RKO (cell line): ENCODE measurements around the gene MCU.
"Not testable (repeated sequence)": the region's sequence is repeated elsewhere in the genome, so short reads cannot be mapped to it uniquely, and the experiment has no call there.

Experiments
- DNase-seq: peaks from one replicate; pipeline ENCODE4 v3.0.0-alpha.2; 2016; ENCODE audit warnings: low spot score

MCU gene

GRCh38 chr10:72687035-72687434 is 4.9 kb upstream of the MCU start:
- DNase-seq, result no peak

DNA sequence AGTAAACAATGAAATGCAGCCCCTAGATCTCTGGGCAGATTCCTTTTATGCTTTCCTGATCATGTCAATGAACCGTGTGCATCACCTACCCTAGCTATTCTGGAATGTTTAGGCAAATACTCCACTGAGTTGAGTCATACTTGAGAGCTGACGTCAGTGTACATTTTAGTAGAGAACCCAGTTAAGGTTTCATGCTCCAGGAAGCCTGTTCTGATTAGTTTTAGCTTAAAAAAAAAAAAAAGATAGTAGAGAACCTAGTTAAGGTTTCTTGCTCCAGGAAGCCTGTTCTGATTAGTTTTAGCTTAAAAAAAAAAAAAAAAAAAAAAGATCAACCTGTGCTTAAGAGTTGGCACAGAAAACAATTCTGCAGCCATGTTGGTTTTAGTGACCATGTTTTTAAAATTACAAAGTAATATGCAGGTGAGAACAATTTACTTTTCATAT is 3.7 kb upstream of the MCU start:
- DNase-seq, result peak; percentile 76

DNA sequence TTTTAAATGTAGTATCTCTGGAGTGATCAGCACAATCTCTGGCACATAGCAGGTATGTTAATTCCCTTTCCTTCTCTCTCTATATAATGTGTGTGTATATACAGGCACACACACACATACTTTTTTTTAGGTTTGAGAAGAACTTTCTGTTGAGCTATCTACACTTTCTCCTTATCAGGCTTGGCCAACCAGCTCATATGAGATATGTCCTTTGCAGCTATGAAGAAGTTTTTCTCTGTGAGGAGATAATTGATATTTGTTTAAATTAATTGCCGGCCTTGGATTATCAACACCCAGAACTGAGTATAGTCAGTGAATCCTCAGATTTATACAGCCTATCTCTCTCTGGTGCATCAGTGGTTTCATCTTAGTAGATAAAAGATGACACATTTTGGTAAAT is 2.3 kb upstream of the MCU start:
- DNase-seq, result no peak

GRCh38 chr10:72690071-72690755 is 1.7 kb upstream of the MCU start:
- DNase-seq, result no peak

DNA sequence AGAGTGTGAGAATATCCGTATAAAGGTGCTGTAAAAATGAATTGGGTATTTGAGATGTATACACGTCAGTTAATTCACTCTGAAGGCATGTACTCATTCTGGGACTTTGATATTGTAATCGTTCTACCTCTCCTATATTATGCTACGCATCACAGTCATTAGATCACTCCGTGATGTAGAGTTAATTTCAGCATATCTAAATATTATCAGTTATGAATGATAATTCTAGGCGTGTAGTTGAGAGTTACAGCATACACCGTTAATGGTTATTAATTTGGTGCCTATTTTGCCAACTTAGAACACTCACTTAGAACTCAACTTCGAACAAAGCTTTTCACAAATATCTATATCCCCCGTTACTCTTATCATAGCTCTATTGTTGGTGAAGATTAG is 477 bp upstream of the MCU start:
- DNase-seq, result no peak

DNA sequence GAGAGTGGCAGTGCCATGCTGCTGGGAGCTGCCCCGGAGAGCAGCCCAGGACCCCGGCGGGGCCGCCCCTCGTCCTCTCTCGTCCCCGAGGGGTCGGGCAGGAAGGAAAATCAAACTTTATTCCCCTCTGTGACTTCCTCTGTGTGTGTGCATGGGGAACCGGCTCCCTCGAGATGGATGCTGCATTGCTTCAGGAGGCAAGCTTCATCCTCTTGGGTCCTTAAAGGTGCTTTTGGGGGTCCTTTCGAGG is 726 bp downstream of the MCU start:
- DNase-seq, result no peak

- peak; percentile 31 for DNase-seq
Measured at GRCh38 chr10:72692994-72693781, 1.2 kb downstream of the MCU start.

GRCh38 chr10:72694476-72695369 is 2.8 kb downstream of the MCU start:
- peak; percentile 69 for DNase-seq

- DNase-seq, result no peak
Measured at GRCh38 chr10:72695496-72695895, 3.6 kb downstream of the MCU start.

DNA sequence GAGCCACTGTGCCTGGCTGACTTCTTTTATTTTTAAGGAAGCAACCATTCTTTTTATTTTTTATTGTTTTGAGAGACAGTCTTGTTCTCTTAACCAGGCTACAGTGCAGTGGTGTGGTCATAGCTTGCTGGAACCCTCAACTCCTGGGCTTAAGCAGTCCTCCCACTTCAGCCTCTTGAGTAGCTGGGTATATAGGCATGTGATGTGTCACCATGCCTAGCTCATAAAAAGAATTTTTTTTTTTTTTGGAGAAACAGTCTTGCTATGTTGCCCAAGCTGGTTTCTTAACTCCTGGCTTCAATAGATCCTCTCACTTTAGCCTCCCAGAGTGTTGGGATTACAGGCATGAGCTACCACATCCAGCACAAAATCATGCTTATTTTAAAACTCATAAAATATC is 5.8 kb downstream of the MCU start:
- DNase-seq, result no peak

- not testable (repeated sequence) for DNase-seq
Measured at GRCh38 chr10:72702465-72702864, 10.5 kb downstream of the MCU start.

GRCh38 chr10:72702868-72703581 is 11.1 kb downstream of the MCU start:
- DNase-seq, result peak; percentile 25

DNA sequence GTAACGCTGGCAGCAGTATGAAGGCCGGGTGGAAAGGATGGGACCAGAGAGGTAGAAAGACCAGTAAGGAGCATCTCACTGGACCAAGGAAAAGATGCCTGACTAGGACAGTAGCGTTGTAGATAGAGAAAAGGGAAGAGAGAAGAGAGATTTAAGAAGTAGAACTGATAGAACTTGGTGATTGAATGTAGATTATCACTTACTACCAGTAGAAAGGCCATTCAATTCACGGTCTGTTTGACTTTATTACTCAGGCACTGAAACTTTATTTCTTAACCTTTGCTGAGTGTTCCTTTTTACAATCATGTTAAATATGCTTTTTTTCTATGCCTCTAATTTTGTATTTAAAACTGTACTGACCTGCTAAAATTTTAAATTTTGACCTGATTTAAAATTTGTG is 12.2 kb downstream of the MCU start:
- no peak for DNase-seq

- DNase-seq, result no peak
Measured at GRCh38 chr10:72709041-72709440, 17.1 kb downstream of the MCU start.

GRCh38 chr10:72712136-72712535 is 20.2 kb downstream of the MCU start:
- no peak for DNase-seq

DNA sequence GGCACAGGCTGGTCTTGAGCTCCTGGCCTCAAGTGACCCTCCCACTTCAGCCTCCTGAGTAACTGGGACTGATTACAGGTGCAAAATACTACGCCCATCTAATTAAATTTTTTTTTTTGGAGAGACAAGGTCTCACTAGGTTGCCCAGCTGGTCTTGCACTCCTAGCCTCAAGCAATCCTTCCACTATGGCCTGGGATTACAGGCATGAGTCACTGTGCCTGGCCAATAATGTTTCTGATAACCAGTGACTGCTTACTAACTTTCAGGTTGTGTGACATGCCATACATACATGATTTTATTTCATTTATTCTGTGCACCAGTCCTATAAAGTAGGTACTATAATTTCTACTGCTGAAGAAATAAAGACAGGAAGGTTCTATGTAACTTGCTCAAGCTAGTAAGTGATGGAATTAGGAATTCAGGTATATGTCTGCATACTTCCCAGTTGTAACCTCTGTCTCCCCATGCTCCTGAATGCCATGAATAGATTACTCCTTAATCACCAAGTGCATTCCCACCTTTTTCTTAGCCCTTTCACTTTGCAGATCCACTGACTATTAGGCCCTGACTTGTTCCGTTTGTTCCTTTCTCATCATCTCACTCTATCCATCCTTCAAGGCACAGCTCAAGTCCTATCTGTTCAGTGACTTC is 28.1 kb downstream of the MCU start:
- no peak for DNase-seq

GRCh38 chr10:72720814-72721660 is 29.1 kb downstream of the MCU start:
- no peak for DNase-seq

DNA sequence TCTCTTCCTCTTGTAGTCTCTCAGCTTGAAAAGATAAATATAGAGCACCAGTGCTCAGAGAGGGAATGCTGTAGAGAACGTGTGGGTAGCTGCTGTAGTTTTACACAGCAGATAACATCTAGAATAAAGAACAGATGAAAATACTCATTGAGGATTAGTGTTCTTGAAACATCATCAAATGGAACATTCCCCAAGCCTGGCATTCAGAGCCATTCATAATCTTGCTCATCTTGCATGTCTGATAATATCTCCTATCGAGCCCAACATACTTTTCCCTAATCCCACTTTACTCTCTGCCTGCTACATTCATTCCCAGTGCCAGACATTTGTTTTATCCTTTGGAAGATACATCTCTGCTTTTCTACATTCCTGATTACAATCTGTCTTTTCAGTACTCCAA is 35.2 kb downstream of the MCU start:
- DNase-seq, result no peak

GRCh38 chr10:72728462-72728861 is 36.5 kb downstream of the MCU start:
- DNase-seq, result no peak

- DNase-seq, result no peak
Measured at GRCh38 chr10:72729528-72729927, 37.6 kb downstream of the MCU start.

DNA sequence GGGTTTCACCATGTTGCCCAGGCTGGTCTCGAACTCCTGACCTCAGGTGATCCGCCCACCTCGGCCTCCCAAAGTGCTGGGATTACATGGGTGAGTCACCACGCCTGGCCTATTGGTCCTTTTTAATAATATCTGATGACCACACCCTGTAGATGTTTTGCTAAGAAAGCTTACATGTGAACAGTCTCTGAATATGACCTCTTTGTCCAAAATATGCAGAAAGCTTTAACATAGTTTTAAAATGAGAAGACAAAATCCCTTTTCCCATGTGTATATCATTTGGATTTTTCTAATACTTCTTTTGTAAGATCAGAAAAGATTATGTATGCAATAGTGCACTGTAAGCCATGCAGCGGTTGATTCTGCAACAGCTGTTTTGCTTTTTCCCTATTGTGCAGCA is 38.5 kb downstream of the MCU start:
- no peak for DNase-seq
